Left lung (tissue), 10 donors: ENCODE data around the gene PAFAH1B2. TPM values are rescaled to one million over a fixed set of nuclear protein-coding genes. Genes with fewer than 3 reads are reported as not detected.
"Not testable (repeated sequence)": the region's sequence is repeated elsewhere in the genome, so short reads cannot be mapped to it uniquely, and the experiment has no call there.

Experiments used
- ATAC-seq: fragments of 200-7000 bp; cut with Tn5 transposase; one replicate; pipeline ENCODE4 v1.9.1; 2020; ENCODE audit warnings: moderate library complexity
- DNase-seq, 4 donors: peaks; one replicate each; pipeline ENCODE4 v3.0.0-alpha.2; 2013 to 2020
- H3K27ac ChIP-seq, 2 donors: fragments of 200-600 bp; sonication (generic) in 1 of 2; one replicate each; pipeline versions ENCODE4 v1.5.0 to v1.8.0; 2020 to 2021
- H3K27me3 ChIP-seq, 2 donors: fragments of 200-600 bp; sonication (generic) in 1 of 2; one replicate each; pipeline versions ENCODE4 v1.5.0 to v1.8.0; 2020 to 2021
- H3K36me3 ChIP-seq, 2 donors: fragments of 200-600 bp; sonication (generic) in 1 of 2; one replicate each; pipeline versions ENCODE4 v1.5.0 to v1.8.0; 2020 to 2021
- H3K4me1 ChIP-seq, 2 donors: fragments of 200-600 bp; one replicate each; pipeline ENCODE4 v1.8.0; 2021
- H3K4me3 ChIP-seq, 2 donors: fragments of 200-600 bp; sonication (generic) in 1 of 2; one replicate each; pipeline versions ENCODE4 v1.5.0 to v1.8.0; 2020 to 2021; ENCODE audit warnings: mild to moderate bottlenecking in 1 of 2
- H3K9me3 ChIP-seq, 2 donors: fragments of 200-600 bp; sonication (generic) in 1 of 2; one replicate each; pipeline versions ENCODE4 v1.5.0 to v1.8.0; 2020 to 2021
- CTCF ChIP-seq, 2 donors: fragments of 200-600 bp; sonication (generic) in 1 of 2; IDR thresholded peaks; one replicate each; pipeline versions ENCODE4 v1.5.0 to v1.8.0; 2021; ENCODE audit warnings: antibody characterized with exemption in 2 of 2
- intact Hi-C, 2 donors: fragments of 100-400 bp; cut with DNase I; formaldehyde crosslinking; loops; one replicate each; pipeline versions ENCODE4 v1.11.2 to v1.14.2; 2022
- polyA plus RNA-seq, 6 donors: library from polyadenylated mRNA; unstranded; fragments of 120-200 nt; gene quantifications; one replicate each; pipeline ENCODE4 v1.2.1, GENCODE V29; 2013; ENCODE audit not compliant: insufficient read length in 6 of 6
- total RNA-seq, 2 donors: library from RNA; stranded (reverse); fragmentation: NEBNext Ultra II Directional; extraction: Animal tissue kit (Norgen Biotek cat#: 25700); gene quantifications; one replicate each; pipeline ENCODE4 v1.2.1, GENCODE V29; 2021
- donor health status: DM: no; HTN: yes; CAD: no.
- donor health status: DM: no; HTN: no; CAD: no.

Gene PAFAH1B2
- total and polyA plus RNA-seq, 8 donors: 58.9 to 82.3 (median 67.5) TPM

- intact Hi-C loops: loop anchor here in 1 of 2 donors (5.0 kb wide), 1 partner anchor 217 kb away; no protein-coding TSS in a partner anchor
- H3K4me3 ChIP-seq: no peak overlapping the region
These were observed 44.4 kb upstream of the PAFAH1B2 start for GRCh38 chr11:117099696-117100095.

GRCh38 chr11:117100556-117100955 lies 43.5 kb upstream of the PAFAH1B2 start:
- Histone ChIP-seq H3K9me3 (no peaks in the 10 kb centered on the region), H3K36me3 (no peaks in the 10 kb centered on the region), H3K27me3 (no peaks in the 10 kb centered on the region), H3K27ac (no peak overlapping the region), H3K4me1 (peaks cover 18 to 32% of the 10 kb centered on the region in 2 donors), H3K4me3 (no peak overlapping the region)
- intact Hi-C loops: loop anchor here in 1 of 2 donors (5.0 kb wide), 1 partner anchor 218 kb away; no protein-coding TSS in a partner anchor
- DNase-seq (no peak), ATAC-seq (no peak)
- no peak for TF ChIP-seq CTCF (IDR thresholded peaks at IDR 0.05)

More at GRCh38 chr11:117099696-117100095, 44.4 kb upstream of the PAFAH1B2 start:
- Histone ChIP-seq H3K4me1 (peaks cover 24 to 41% of the 10 kb centered on the region in 2 donors), H3K27me3 (no peaks in the 10 kb centered on the region), H3K9me3 (no peaks in the 10 kb centered on the region), H3K27ac (peak overlapping the region; percentile 97), H3K36me3 (no peaks in the 10 kb centered on the region)
- no peak for TF ChIP-seq CTCF (IDR thresholded peaks at IDR 0.05)
- no peak for ATAC-seq
- peak in 1 of 4 donors; percentile 30 for DNase-seq

- no peak for ATAC-seq
These were observed 36.1 kb upstream of the PAFAH1B2 start for GRCh38 chr11:117107701-117108590.

GRCh38 chr11:117110294-117110950 lies 33.7 kb upstream of the PAFAH1B2 start:
- H3K27me3 ChIP-seq: no peaks in the 10 kb centered on the region
- no peaks in the 10 kb centered on the region for H3K4me1 ChIP-seq
- no peak overlapping the region for H3K27ac ChIP-seq
- no peak for TF ChIP-seq CTCF (IDR thresholded peaks at IDR 0.05)
- no peaks in the 10 kb centered on the region for H3K9me3 ChIP-seq
- H3K36me3 ChIP-seq: no peaks in the 10 kb centered on the region
- no peak for ATAC-seq
- no peak overlapping the region for H3K4me3 ChIP-seq
- no peak for DNase-seq
- intact Hi-C loops: no loop called here

More at GRCh38 chr11:117107701-117108590, 36.1 kb upstream of the PAFAH1B2 start:
- DNase-seq: no peak
- Histone ChIP-seq H3K36me3 (no peaks in the 10 kb centered on the region), H3K4me3 (no peak overlapping the region), H3K4me1 (no peaks in the 10 kb centered on the region), H3K27me3 (no peaks in the 10 kb centered on the region), H3K9me3 (no peaks in the 10 kb centered on the region), H3K27ac (no peak overlapping the region)
- no peak for TF ChIP-seq CTCF (IDR thresholded peaks at IDR 0.05)
- intact Hi-C loops: no loop called here

GRCh38 chr11:117112497-117112896 lies 31.6 kb upstream of the PAFAH1B2 start:
- H3K36me3 ChIP-seq, H3K27me3 ChIP-seq, DNase-seq, H3K4me3 ChIP-seq, intact Hi-C loops, H3K9me3 ChIP-seq, H3K27ac ChIP-seq, H3K4me1 ChIP-seq, ATAC-seq: not testable (repeated sequence)

GRCh38 chr11:117112939-117113338 lies 31.1 kb upstream of the PAFAH1B2 start:
- ATAC-seq, H3K4me1 ChIP-seq, H3K27me3 ChIP-seq, intact Hi-C loops, H3K4me3 ChIP-seq, H3K9me3 ChIP-seq, DNase-seq, H3K27ac ChIP-seq, H3K36me3 ChIP-seq: not testable (repeated sequence)
